ENCODE results near the gene CBFA2T3.
"Not testable (repeated sequence)": the region's sequence is repeated elsewhere in the genome, so short reads cannot be mapped to it uniquely, and the experiment has no call there.

The CBFA2T3 gene

GRCh38 chr16:88920618-88921590 lies 56.1 kb downstream of the CBFA2T3 start:
- DNase-seq (ENCODE audit: low read depth in 1 of 2, low spot score in 1 of 2): peak in 1 of 2 experiments; percentile 19
- no peaks in the 10 kb centered on the region for H3K27me3 ChIP-seq (ENCODE audit: insufficient read depth, poor library complexity, severe bottlenecking)
- no peak overlapping the region for H3K27ac ChIP-seq (replicated peaks)
- TF ChIP-seq CTCF (IDR thresholded peaks at IDR 0.05; ENCODE audit: insufficient read depth, low read length) (no peak), SPI1 (IDR thresholded peaks at IDR 0.05; ENCODE audit: borderline replicate concordance, low read depth) (no peak), GABPA (IDR thresholded peaks at IDR 0.05; ENCODE audit: low read depth) (no peak), POLR2AphosphoS5 (IDR thresholded peaks at IDR 0.05; ENCODE audit: low read depth) (no peak), REST (IDR thresholded peaks at IDR 0.05; ENCODE audit: insufficient replicate concordance, low read depth) (no peak)
- H3K4me3 ChIP-seq (replicated peaks; ENCODE audit: insufficient read depth, low read length): no peak overlapping the region

- DNase-seq (ENCODE audit: low read depth in 1 of 2, low spot score in 1 of 2): no peak
- Histone ChIP-seq H3K4me3 (replicated peaks; ENCODE audit: insufficient read depth, low read length) (no peak overlapping the region), H3K27me3 (ENCODE audit: insufficient read depth, poor library complexity, severe bottlenecking) (no peaks in the 10 kb centered on the region), H3K27ac (replicated peaks) (no peak overlapping the region)
- TF ChIP-seq CTCF (IDR thresholded peaks at IDR 0.05; ENCODE audit: insufficient read depth, low read length) (no peak), SPI1 (IDR thresholded peaks at IDR 0.05; ENCODE audit: borderline replicate concordance, low read depth) (no peak), GABPA (IDR thresholded peaks at IDR 0.05; ENCODE audit: low read depth) (no peak), POLR2AphosphoS5 (IDR thresholded peaks at IDR 0.05; ENCODE audit: low read depth) (no peak), REST (IDR thresholded peaks at IDR 0.05; ENCODE audit: insufficient replicate concordance, low read depth) (no peak)
Observed at GRCh38 chr16:88919936-88920335, 57.1 kb downstream of the CBFA2T3 start.

GRCh38 chr16:88918896-88919295 lies 58.1 kb downstream of the CBFA2T3 start:
- H3K27me3 ChIP-seq (ENCODE audit: insufficient read depth, poor library complexity, severe bottlenecking); H3K27ac ChIP-seq (replicated peaks); DNase-seq (ENCODE audit: low read depth in 1 of 2, low spot score in 1 of 2); H3K4me3 ChIP-seq (replicated peaks; ENCODE audit: insufficient read depth, low read length): not testable (repeated sequence)

GRCh38 chr16:88917915-88918627 lies 58.9 kb downstream of the CBFA2T3 start:
- H3K4me3 ChIP-seq (replicated peaks; ENCODE audit: insufficient read depth, low read length): no peak overlapping the region
- no peaks in the 10 kb centered on the region for H3K27me3 ChIP-seq (ENCODE audit: insufficient read depth, poor library complexity, severe bottlenecking)
- TF ChIP-seq SPI1 (IDR thresholded peaks at IDR 0.05; ENCODE audit: borderline replicate concordance, low read depth) (no peak), POLR2AphosphoS5 (IDR thresholded peaks at IDR 0.05; ENCODE audit: low read depth) (no peak), REST (IDR thresholded peaks at IDR 0.05; ENCODE audit: insufficient replicate concordance, low read depth) (no peak), GABPA (IDR thresholded peaks at IDR 0.05; ENCODE audit: low read depth) (no peak), CTCF (IDR thresholded peaks at IDR 0.05; ENCODE audit: insufficient read depth, low read length) (no peak)
- no peak for DNase-seq (ENCODE audit: low read depth in 1 of 2, low spot score in 1 of 2)
- no peak overlapping the region for H3K27ac ChIP-seq (replicated peaks)

Data from HL-60 (cell line).